22Rv1 (cell line): ENCODE data around the gene SLC13A4.

Source experiments
- ZFX ChIP-seq: fragments of 450-650 bp; IDR thresholded peaks from 2 replicates; pipeline ENCODE4 v1.6.1; 2017; ENCODE audit warnings: antibody characterized with exemption, borderline replicate concordance
- TF ChIP-seq, protein P1 (sequence below): fragments of 450-650 bp; IDR thresholded peaks from 2 replicates; pipeline ENCODE4 v1.5.1; 2017; ENCODE audit warnings: mild to moderate bottlenecking

- TF ChIP-seq, protein P1, sequence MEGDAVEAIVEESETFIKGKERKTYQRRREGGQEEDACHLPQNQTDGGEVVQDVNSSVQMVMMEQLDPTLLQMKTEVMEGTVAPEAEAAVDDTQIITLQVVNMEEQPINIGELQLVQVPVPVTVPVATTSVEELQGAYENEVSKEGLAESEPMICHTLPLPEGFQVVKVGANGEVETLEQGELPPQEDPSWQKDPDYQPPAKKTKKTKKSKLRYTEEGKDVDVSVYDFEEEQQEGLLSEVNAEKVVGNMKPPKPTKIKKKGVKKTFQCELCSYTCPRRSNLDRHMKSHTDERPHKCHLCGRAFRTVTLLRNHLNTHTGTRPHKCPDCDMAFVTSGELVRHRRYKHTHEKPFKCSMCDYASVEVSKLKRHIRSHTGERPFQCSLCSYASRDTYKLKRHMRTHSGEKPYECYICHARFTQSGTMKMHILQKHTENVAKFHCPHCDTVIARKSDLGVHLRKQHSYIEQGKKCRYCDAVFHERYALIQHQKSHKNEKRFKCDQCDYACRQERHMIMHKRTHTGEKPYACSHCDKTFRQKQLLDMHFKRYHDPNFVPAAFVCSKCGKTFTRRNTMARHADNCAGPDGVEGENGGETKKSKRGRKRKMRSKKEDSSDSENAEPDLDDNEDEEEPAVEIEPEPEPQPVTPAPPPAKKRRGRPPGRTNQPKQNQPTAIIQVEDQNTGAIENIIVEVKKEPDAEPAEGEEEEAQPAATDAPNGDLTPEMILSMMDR, result no peak
- no peak for TF ChIP-seq ZFX
These were observed 46.2 kb downstream of the SLC13A4 start for GRCh38 chr7:135681762-135682161.
